ENCODE results near the gene LRRC32.

GRCh38 chr11:76609736-76610370 is 60.7 kb downstream of the LRRC32 start:
- TF ChIP-seq CTCF (IDR thresholded peaks at IDR 0.05) (no peak), POLR2A (IDR thresholded peaks at IDR 0.05) (no peak), POLR2AphosphoS5 (IDR thresholded peaks at IDR 0.05; ENCODE audit: insufficient read depth in 1 of 2, low read depth in 1 of 2) (no peak)

Data from vagina (tissue), 2 donors.